HT1080 (cell line): Measurements from ENCODE around the gene DEFB121. TPM values are rescaled to one million over a fixed set of nuclear protein-coding genes. Genes with fewer than 3 reads are reported as not detected.
"Not testable (repeated sequence)": the region's sequence is repeated elsewhere in the genome, so short reads cannot be mapped to it uniquely, and the experiment has no call there.

Experiments used
- DNase-seq: peaks from one replicate; pipeline ENCODE4 v3.0.0-alpha.2; 2015; ENCODE audit warnings: low read depth
- polyA plus RNA-seq, 2 experiments: library from polyadenylated mRNA; depleted of rRNA; stranded (reverse); fragments of >200 nt; gene quantifications; 2 replicates each; pipeline ENCODE4 v1.2.3, GENCODE V29; 2015
- total RNA-seq: library from RNA; depleted of rRNA; stranded (reverse); fragments of >200 nt; shearing (Covaris generic); gene quantifications from 2 replicates; pipeline ENCODE4 v1.2.3, GENCODE V29; 2014; rRNA removed

DEFB121 gene, protein sequence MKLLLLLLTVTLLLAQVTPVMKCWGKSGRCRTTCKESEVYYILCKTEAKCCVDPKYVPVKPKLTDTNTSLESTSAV
- not detected in 2 replicates for total RNA-seq
- not detected in 2 replicates for polyA plus RNA-seq (2015; cell fraction: cytosol; rRNA removed)
- not detected in 2 replicates for polyA plus RNA-seq (2015; cell fraction: nucleus; rRNA removed)

DNA sequence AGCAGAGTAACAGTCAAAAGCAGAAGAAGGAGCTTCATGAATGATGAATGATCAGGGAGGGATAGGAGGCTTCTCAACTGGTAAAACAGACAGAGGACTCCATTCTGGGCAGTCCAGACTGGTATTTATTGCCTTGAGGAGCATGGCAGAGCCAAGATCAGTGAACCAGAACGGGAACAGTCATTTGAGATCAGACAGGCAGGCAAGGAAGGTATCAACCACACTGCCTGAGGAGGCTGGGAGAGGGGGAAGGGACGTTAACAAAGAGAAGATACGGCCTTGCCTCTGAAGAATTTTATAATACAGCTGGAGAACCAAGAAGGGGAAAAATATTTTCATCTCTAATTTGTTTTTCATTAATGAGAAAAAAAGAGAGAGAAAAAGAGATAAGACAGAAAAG is at the start of gene DEFB121:
Gene DEFB121 (minus strand): TSS at position 101 of the 400 bp plus-strand sequence. CDS start 63 bp downstream, at position 38.
- no peak for DNase-seq

DNA sequence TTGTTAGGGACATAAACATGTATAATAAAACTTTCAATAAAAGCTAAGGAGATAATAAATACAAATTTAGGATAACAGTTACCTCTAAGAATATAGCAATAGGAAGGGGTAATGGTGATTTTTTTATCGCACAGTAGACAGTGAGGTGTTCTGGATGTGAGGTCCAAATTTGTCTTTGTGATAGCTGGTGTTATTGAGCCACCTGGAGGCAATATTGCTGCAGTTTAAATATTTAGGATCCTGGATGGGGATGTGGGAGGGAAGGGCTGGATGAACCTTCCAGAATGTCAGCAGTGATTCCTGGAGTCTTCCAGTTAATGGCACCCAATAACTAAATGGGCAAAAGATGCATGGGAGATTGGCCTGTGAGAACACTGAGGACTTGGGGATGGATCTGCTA is 48.3 kb upstream of the DEFB121 start:
- DNase-seq = no peak

DNA sequence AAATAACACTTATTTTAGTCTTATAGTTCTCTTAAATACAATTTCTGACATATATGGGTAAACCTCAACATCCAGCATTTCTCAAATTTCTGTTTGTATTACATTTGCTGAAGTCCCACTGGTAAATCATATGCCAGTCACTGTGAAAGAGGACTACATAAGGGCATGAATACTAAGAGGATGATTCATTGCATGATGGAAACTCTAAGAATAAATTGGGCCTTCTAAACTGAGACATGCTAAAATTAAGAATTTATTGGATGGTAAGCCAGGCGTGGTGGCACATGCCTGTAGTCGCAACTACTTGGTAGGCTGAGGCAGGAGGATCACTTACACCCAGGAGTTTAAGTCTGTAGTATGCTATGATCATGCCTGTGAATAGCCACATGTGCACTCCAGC is 46.6 kb upstream of the DEFB121 start:
- DNase-seq = no peak

- DNase-seq = no peak
Measured at GRCh38 chr20:31449511-31450414, 43.7 kb upstream of the DEFB121 start.

- DNase-seq = no peak
Measured at GRCh38 chr20:31446084-31446819, 40.2 kb upstream of the DEFB121 start.

- DNase-seq = peak; percentile 6
Measured at GRCh38 chr20:31440012-31440659, 34.1 kb upstream of the DEFB121 start, which contains the start of gene DEFB123. Gene DEFB123 (plus strand): TSS chr20:31440632. CDS start chr20:31440699, 67 bp downstream.

DNA sequence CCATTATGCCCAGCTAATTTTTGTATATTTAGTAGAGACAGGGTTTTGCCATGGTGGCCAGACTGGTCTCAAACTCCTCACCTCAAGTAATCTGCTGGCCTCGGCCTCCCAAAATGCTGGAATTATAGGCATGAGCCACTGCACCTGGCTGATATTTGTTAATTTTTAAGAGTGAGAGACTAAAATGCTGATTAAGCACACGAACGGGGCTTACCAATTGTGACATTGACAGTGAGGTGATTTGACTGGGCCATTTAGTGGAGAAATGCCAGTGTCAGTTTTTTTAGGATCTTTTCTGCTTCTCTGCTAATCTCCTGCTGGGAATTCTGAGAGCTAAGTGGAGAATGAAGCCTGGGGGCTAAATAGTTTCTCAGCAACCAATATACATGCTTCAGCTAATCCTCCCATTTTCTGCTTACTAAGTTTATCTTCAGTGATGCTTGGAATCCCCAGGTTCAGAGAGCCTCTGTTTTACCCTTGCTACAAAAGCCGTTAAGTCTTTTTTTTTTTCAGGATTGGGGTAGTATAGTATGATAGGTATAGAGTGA is 24.6 kb upstream of the DEFB121 start:
- DNase-seq = no peak

GRCh38 chr20:31427576-31427975 is 21.6 kb upstream of the DEFB121 start:
- DNase-seq = not testable (repeated sequence)

DNA sequence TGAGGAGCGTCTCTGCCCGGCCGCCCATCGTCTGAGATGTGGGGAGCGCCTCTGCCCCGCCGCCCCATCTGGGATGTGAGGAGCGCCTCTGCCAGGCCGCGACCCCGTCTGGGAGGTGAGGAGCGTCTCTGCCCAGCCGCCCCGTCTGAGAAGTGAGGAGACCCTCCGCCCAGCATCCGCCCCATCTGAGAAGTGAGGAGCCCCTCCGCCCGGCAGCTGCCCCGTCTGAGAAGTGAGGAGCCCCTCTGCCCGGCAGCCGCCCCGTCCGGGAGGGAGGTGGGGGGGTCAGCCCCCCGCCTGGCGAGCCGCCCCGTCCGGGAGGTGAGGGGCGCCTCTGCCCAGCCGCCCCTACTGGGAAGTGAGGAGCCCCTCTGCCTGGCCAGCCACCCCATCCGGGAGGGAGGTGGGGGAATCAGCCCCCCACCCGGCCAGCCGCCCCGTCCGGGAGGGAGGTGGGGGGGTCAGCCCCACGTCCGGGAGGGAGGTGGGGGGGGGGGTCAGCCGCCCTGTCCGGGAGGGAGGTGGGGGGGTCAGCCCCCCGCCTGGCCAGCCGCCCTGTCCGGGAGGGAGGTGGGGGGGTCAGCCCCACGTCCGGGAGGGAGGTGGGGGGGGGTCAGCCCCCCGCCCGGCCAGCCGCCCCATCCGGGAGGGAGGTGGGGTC is 21.0 kb upstream of the DEFB121 start:
- DNase-seq = not testable (repeated sequence)

GRCh38 chr20:31425797-31426196 is 19.8 kb upstream of the DEFB121 start:
- no peak for DNase-seq

- DNase-seq = no peak
Measured at GRCh38 chr20:31418307-31418706, 12.3 kb upstream of the DEFB121 start.

GRCh38 chr20:31415653-31416052 is 9.6 kb upstream of the DEFB121 start:
- DNase-seq = no peak

- no peak for DNase-seq
Measured at GRCh38 chr20:31414381-31414780, 8.4 kb upstream of the DEFB121 start.

GRCh38 chr20:31410011-31410410 is 4.0 kb upstream of the DEFB121 start:
- no peak for DNase-seq

GRCh38 chr20:31403886-31404285 is 2.1 kb downstream of the DEFB121 start:
- no peak for DNase-seq

DNA sequence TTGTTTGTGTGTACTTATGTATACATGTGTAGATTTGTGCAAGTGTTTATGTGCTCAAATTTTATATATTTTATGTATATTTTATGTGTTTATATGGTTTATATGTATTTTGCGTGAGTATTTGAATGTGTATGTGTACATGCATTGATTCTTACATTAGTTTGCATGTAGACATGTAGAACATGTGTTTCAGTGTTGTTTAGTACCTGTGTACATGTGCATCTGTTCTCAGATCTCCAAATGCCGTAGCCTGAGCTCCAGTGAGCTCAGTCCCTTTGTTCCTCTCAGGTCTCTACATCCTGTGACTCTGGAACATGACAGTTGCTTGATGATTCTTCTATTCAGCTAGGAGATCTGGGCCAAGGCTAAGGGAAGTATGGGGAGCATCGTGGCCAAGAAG is 11.1 kb downstream of the DEFB121 start:
- no peak for DNase-seq

DNA sequence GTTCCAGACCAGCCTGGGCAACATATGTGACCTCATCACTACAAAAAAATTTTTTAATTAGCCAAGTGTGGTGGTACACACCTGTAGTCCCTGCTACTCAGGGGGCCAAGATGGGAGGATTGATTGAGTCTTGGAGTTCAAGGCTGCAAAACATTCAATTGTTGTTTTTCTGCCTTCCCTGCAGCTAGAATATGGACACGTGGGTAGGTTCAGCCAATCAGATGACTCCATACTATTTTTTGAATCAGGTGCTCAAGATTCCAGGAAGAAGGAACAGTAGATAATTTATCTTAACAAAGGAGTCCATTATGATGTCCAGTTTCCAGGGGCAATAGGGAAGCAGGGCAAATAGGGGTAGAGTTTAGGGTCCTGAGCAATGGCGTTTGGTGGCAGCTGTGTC is 13.2 kb downstream of the DEFB121 start:
- DNase-seq = no peak

GRCh38 chr20:31390490-31390889 is 15.5 kb downstream of the DEFB121 start, which contains the start of gene DEFB119:
Gene DEFB119 (minus strand): TSS chr20:31390590. CDS start chr20:31390483, 107 bp downstream.
- DNase-seq = no peak

DNA sequence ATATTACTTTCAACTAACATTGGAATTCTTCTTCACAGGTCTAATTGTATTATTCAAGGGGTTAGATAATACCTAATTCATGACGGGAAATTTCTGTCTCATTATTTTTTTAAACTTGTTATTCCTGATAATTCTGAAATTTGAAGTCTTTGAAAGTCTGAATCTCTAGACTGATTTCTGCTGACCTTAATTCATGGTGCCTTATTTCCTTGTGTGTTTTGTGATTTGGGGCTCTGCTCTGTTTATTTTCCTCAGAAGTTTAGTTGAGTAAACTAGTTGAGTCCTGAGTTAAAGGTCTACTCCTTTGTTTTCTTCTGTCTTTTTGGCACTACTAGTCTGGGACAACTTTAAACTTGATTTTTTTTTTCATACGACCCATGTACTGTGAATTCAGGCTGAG is 31.7 kb downstream of the DEFB121 start:
- DNase-seq = no peak

DNA sequence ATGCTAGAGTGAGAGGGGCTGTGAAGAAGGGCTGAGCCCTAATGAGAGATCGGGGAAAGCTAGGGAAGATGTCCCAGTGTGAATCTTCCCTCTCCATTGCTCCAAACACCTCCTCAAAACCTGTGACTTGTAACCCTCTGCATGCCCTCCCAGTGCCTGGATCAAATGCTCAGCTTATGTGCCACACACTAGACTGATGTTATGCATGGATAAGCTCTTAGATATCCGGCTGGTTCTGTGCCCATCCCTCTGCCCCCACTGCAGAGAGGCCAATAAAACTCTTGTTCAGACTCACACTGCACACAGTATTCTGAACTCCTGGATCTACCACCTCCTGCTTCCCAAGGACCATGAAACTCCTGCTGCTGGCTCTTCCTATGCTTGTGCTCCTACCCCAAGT is 37.7 kb downstream of the DEFB121 start, which contains the start of gene DEFB118:
Gene DEFB118 (plus strand): TSS at position 301 of the 400 bp plus-strand sequence. CDS start 50 bp downstream, at position 351.
- no peak for DNase-seq
